Measurements from ENCODE around the gene CD55.

CD55 gene

GRCh38 chr1:207355513-207356295 is 34.2 kb downstream of the CD55 start:
- DNase-seq: no peak

DNA sequence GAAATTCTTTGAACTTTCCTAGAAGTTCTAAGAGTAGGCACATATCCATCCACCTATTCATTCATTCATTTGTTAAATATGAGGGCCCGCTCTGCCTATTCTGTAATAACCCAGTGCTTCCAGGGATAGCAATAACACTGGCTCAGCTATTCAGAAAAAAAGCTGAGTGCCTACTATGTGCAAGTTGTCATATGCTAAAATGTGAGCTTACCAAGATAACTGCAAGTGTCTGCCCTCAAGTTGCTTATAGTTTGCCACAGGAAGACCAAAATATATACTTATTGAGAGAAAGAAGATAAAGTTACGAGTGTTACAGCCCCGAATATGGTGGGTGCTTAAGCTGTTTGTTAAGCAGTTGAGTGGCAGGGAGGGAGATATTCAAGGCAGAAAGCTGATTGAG is 39.6 kb downstream of the CD55 start:
- DNase-seq: no peak

GRCh38 chr1:207361889-207362288 is 40.4 kb downstream of the CD55 start:
- no peak for DNase-seq

GRCh38 chr1:207362962-207363860 is 41.7 kb downstream of the CD55 start:
- no peak for DNase-seq

GRCh38 chr1:207363871-207364270 is 42.4 kb downstream of the CD55 start:
- no peak for DNase-seq

- DNase-seq: no peak
Observed at GRCh38 chr1:207364614-207365013, 43.1 kb downstream of the CD55 start.

DNA sequence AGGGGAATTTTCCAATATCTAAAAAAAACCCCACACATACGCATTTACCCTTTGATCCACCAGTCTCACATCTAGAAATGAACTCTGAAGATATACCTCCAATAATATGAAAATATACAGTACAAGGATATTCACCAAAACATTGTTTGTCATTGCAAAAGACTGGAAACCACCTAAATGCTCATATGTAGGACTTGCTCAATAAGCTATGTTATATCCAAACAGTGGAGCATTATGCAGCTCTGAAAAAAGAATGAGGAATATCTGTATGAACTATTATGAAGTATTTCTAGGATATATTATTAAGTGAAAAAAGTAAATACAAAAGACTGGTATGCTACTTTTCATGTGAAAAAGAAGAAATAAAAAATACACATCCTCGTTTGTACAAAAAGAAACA is 43.6 kb downstream of the CD55 start:
- DNase-seq: no peak

- DNase-seq: no peak
Observed at GRCh38 chr1:207366022-207366421, 44.5 kb downstream of the CD55 start.

DNA sequence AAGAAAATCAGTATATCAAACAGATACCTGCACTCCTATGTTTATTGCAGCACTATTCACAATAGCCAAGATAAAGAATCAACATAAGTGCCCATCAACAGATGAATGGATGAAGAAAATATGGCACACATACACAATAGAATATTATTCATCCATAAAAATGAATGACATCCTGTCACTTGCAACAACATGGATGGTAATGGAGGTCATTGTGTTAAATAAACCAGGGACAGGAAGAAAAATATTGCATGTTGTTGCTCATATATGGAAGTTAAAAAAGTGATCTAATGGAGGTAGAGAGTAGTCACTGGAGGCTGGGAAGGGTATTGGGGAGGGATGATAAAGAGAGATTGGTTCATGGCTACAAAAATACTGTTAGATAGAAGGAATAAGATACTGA is 67.2 kb downstream of the CD55 start:
- DNase-seq: no peak

DNA sequence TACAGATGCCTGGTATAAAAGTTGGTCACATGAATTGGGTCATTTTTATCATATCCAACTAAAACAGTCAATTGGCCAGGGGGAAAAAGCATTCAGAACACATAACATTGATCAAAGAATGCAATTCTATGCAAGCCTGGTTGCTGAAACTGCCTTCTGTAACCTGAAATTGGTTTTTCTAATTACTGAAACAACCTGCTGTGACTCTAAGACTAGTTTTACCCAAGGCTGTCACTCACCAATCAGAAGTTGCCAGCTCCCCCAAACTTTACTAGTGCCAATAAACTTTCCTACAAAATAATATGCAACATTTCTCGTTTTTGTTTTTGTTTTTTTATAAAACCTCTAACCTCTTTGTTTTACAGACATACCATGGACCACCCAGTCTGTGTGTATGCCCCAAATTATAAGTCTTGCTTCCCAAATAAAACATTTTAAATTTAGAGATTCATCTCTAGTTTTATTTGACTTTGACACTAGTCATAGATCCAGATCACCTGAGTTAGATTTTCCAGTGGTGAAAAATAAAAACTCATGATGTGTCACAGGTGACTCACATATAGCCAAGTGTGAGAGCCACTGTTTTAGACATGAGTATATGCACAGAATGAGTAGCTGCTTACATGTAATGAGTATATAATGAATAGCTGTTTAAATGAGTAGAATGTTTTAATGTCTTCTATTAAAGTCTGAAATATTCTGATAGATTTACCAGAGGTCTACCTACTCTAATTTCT is 68.4 kb downstream of the CD55 start:
- DNase-seq: no peak

GRCh38 chr1:207393610-207394009 is 72.1 kb downstream of the CD55 start:
- DNase-seq: no peak

- DNase-seq: no peak
Observed at GRCh38 chr1:207396168-207396746, 74.8 kb downstream of the CD55 start.

GRCh38 chr1:207397525-207397926 is 76.0 kb downstream of the CD55 start:
- DNase-seq: no peak

DNA sequence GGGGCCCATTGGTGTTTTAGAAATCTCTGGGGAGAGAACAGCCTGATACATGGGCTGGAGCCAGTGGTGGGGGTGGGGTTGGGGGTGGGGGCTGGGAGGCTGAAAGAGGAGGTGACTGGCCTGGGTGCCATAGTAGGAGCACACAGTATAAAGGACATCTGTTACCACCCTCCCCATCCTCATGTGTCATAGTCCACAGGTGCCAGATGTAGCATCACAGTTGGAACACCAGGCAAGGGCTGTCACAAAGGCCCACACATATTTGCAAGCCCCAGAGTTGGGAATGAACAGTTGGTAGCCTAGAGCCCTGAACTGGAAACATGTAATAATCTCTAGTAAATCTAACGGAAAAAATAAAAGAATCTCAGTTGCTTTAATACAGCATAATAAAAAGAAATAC is 77.5 kb downstream of the CD55 start:
- peak in 19 of 58 donors; percentile 6 to 64 (median 36) for DNase-seq

DNA sequence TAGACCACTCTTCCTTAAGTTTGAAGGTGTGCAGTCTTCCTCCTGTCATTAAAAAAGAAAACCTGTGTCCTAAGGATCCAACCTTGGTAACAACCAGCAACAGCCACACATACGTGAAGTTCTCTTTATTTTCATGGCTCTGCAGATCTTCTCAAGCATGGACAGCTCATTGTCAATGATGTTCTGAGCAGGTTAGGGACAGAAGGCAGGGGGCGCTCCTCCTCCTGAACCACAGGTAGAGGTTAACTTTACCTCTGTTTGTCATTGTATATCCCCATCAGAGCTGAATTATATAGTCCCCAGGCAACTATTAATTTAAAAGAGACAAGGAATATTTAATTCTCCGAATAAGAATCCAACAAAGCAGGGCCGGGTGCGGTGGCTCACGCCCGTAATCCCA is 80.1 kb downstream of the CD55 start:
- no peak for DNase-seq

GRCh38 chr1:207402744-207403143 is 81.3 kb downstream of the CD55 start:
- peak in 3 of 58 donors; percentile 4 to 42 (median 5) for DNase-seq

DNA sequence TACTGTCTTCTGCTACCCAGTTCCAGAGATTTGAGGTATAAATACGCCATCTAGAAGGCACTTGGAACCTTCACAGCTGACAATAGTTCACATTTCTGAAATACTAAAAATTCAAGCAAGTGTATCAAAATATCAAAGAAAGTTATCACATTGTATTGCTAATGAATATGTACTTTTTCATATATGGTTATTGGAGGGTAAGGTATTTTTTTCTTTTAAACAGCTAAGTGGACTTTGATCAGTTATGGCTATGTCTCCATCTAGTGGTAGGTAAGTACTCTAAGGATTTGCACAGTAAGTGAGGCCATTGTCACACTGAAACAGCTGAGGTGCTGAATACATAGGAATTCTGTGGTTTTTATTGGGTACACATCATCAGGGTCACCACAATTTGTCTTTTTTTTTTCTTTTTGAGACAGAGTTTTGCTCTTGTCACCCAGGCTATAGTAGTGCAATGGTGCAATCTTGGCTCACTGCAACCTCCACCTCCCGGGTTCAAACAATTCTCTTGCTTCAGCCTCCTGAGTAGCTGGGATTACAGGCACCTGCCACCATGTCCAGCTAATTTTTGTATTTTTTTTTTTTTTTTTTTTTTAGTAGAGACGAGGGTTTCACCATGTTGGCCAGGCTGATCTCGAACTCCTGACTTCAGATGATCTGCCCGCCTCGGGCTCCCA is 83.5 kb downstream of the CD55 start:
- DNase-seq: peak in 4 of 58 donors; percentile 7 to 61 (median 32)

DNA sequence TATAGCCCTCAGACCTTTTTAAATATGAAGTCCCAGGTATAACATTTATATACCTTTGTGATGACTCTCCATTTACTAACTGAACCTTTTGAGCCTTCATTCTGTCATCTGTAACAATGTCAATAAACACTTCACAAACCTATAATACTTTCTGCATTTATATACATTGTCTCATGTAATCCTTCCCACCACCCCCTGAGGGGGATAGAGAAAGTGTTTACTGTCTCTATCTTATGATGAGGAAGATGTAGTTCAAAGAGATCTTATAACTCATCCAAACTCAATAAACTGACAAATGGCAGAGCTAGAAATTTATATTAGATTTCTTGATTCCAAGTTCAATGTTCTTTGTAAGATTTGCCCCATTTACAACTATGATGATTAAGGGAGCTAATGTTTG is 84.3 kb downstream of the CD55 start:
- DNase-seq: no peak

GRCh38 chr1:207407655-207408260 is 86.3 kb downstream of the CD55 start:
- no peak for DNase-seq

Measured in anterior cingulate cortex (tissue), 58 donors.